Astrocyte (in vitro differentiated cells and primary cell): ENCODE data around the gene MCHR1. TPM values are rescaled to one million over a fixed set of nuclear protein-coding genes. Genes with fewer than 3 reads are reported as not detected.

Source experiments
- DNase-seq: peaks from one replicate; pipeline ENCODE4 v3.0.0-alpha.2; 2010; ENCODE audit warnings: low read depth
- FAIRE-seq: peaks from 2 replicates; lab custom pipeline; 2011; peaks lifted over from hg19 to GRCh38; lab: Jason Lieb, UNC
- H2AFZ ChIP-seq: 2 replicates; pipeline ENCODE4 v1.6.0; 2012; ENCODE audit warnings: low read depth, low read length, inconsistent platforms
- H3K27ac ChIP-seq: 2 replicates; pipeline ENCODE4 v1.5.1; 2011; ENCODE audit warnings: low read depth, low read length, inconsistent platforms
- H3K27me3 ChIP-seq: 2 replicates; pipeline ENCODE4 v1.6.0; 2011; ENCODE audit warnings: low read length, inconsistent platforms; ENCODE audit not compliant: insufficient read depth
- H3K36me3 ChIP-seq: 2 replicates; pipeline ENCODE4 v1.5.1; 2011; ENCODE audit warnings: low read length, inconsistent platforms; ENCODE audit not compliant: insufficient read depth
- H3K4me1 ChIP-seq: 2 replicates; pipeline ENCODE4 v1.5.1; 2011; ENCODE audit warnings: low read length, inconsistent platforms; ENCODE audit not compliant: insufficient read depth
- H3K4me2 ChIP-seq: 2 replicates; pipeline ENCODE4 v1.6.0; 2012; ENCODE audit warnings: low read length, inconsistent platforms
- H3K4me3 ChIP-seq: 2 replicates; pipeline ENCODE4 v1.5.1; 2011; ENCODE audit warnings: low read depth, mild to moderate bottlenecking, low read length, inconsistent platforms; ENCODE audit not compliant: insufficient read depth
- H3K79me2 ChIP-seq: 2 replicates; pipeline ENCODE4 v1.6.0; 2012; ENCODE audit warnings: mild to moderate bottlenecking, low read length, inconsistent platforms; ENCODE audit not compliant: insufficient read depth
- H3K9ac ChIP-seq: 2 replicates; pipeline ENCODE4 v1.6.0; 2012; ENCODE audit warnings: mild to moderate bottlenecking, low read length, inconsistent platforms
- H3K9me3 ChIP-seq: 2 replicates; pipeline ENCODE4 v1.5.1; 2012; ENCODE audit warnings: low read depth, mild to moderate bottlenecking, low read length, inconsistent platforms; ENCODE audit not compliant: insufficient read depth
- H4K20me1 ChIP-seq: 2 replicates; pipeline ENCODE4 v1.6.0; 2012; ENCODE audit warnings: low read length, inconsistent platforms; ENCODE audit not compliant: insufficient read depth
- H3K27ac Mint-ChIP-seq: one replicate; pipeline ENCODE4 v1.8.0; 2021; ENCODE audit warnings: mild to moderate bottlenecking, mixed read lengths; ENCODE audit not compliant: unreplicated experiment
- H3K27me3 Mint-ChIP-seq: one replicate; pipeline ENCODE4 v1.8.0; 2021; ENCODE audit warnings: low read depth, mixed read lengths; ENCODE audit not compliant: unreplicated experiment
- H3K36me3 Mint-ChIP-seq: one replicate; pipeline ENCODE4 v1.8.0; 2021; ENCODE audit warnings: low read depth, mixed read lengths; ENCODE audit not compliant: unreplicated experiment
- H3K4me1 Mint-ChIP-seq: one replicate; pipeline ENCODE4 v1.8.0; 2021; ENCODE audit warnings: low read depth, mixed read lengths; ENCODE audit not compliant: unreplicated experiment
- H3K4me3 Mint-ChIP-seq: one replicate; pipeline ENCODE4 v1.8.0; 2021; ENCODE audit warnings: mild to moderate bottlenecking, moderate library complexity, mixed read lengths; ENCODE audit not compliant: unreplicated experiment
- H3K9me3 Mint-ChIP-seq: one replicate; pipeline ENCODE4 v1.8.0; 2021; ENCODE audit warnings: mild to moderate bottlenecking, mixed read lengths; ENCODE audit not compliant: unreplicated experiment
- EZH2 ChIP-seq: IDR thresholded peaks from 2 replicates; pipeline ENCODE4 v1.6.1; 2012; ENCODE audit warnings: mild to moderate bottlenecking, low read length, inconsistent platforms; ENCODE audit not compliant: insufficient read depth
- total RNA-seq: library from RNA; stranded (reverse); gene quantifications from 2 replicates; pipeline ENCODE4 v1.2.1, GENCODE V29; 2021
- TF ChIP-seq, protein P1 (sequence below): IDR thresholded peaks from 2 replicates; pipeline ENCODE4 v1.5.1; 2011; ENCODE audit warnings: low read depth, mild to moderate bottlenecking, inconsistent platforms, low read length, moderate library complexity; ENCODE audit not compliant: insufficient read depth

The MCHR1 gene
- total RNA-seq, 1 donor from 2014 or later = 1.8 TPM

DNA sequence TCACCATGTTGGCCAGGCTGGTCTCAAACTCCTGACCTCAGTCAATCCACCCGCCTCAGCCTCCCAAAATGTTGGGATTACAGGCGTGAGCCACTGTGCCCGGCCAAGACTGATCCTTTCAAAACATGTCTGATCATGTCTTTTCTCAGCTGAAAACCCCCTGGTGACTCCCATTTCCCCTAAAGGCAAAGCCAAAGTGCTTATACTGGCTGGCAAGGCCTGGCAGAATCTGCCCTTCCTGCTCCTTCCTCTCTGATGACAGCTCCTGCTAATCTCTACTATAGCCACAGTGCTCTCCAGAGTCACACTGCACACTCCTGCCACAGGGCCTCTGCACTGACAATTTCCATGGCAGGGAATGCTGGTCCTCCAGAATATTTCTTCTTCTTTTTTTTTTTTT, 2.6 kb upstream of the MCHR1 start:
- H3K4me2 ChIP-seq = no peak overlapping the region
- H3K9me3 Mint-ChIP-seq = no peaks in the 10 kb centered on the region
- no peak overlapping the region for H2AFZ ChIP-seq
- FAIRE-seq = no peak
- H3K4me3 Mint-ChIP-seq = no peak overlapping the region
- H3K9ac ChIP-seq = no peak overlapping the region
- H3K27me3 Mint-ChIP-seq = no peaks in the 10 kb centered on the region
- peaks cover 14% of the 10 kb centered on the region for H3K4me1 ChIP-seq
- H3K79me2 ChIP-seq = no peaks in the 10 kb centered on the region
- TF ChIP-seq, protein P1, sequence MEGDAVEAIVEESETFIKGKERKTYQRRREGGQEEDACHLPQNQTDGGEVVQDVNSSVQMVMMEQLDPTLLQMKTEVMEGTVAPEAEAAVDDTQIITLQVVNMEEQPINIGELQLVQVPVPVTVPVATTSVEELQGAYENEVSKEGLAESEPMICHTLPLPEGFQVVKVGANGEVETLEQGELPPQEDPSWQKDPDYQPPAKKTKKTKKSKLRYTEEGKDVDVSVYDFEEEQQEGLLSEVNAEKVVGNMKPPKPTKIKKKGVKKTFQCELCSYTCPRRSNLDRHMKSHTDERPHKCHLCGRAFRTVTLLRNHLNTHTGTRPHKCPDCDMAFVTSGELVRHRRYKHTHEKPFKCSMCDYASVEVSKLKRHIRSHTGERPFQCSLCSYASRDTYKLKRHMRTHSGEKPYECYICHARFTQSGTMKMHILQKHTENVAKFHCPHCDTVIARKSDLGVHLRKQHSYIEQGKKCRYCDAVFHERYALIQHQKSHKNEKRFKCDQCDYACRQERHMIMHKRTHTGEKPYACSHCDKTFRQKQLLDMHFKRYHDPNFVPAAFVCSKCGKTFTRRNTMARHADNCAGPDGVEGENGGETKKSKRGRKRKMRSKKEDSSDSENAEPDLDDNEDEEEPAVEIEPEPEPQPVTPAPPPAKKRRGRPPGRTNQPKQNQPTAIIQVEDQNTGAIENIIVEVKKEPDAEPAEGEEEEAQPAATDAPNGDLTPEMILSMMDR = no peak
- TF ChIP-seq EZH2 = no peak
- H3K9me3 ChIP-seq = peaks cover 3% of the 10 kb centered on the region
- H3K36me3 ChIP-seq = no peaks in the 10 kb centered on the region
- peaks cover 13% of the 10 kb centered on the region for H3K27me3 ChIP-seq
- no peak for DNase-seq
- H3K36me3 Mint-ChIP-seq = no peaks in the 10 kb centered on the region
- H3K27ac Mint-ChIP-seq = no peak overlapping the region
- H3K4me3 ChIP-seq = no peak overlapping the region
- H3K27ac ChIP-seq = no peak overlapping the region
- no peaks in the 10 kb centered on the region for H4K20me1 ChIP-seq
- peaks cover 21% of the 10 kb centered on the region for H3K4me1 Mint-ChIP-seq

DNA sequence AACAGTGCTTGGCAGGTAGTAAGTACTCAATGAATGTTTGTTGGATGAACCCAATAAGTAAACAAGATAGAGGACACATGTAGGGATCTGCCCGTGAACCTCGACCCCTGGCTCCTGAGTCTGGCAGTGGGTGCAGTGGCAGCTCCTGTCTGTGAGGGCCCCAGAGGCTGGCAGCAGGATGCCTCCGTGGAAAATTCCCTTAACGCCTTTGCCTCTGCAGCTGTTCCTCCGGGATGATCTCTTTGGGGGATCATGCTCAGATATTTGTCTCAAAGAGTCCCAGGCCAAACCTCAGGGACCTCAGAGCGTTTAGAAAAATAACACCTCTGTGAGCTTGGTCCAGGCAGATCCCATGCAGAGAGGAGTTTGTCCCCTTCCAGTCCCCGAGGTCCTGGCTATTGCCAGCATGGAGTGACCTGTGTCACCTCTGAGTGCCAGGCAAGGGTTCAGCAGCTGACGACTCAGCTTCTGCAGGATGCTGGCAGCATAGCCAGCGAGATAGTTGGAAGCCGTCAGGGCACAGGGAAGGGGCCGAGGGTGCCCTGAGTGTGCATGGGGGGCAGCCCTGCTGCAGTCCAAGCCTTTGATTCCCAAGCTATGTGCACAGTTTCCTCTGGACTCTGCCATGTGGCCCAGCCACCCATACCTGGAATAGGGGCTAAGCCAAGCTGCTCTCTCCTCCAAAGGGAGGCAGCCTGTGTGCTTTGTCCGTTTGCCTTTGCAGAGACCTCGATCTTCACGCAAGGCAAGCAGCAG, 613 bp upstream of the MCHR1 start:
- no peaks in the 10 kb centered on the region for H3K27me3 Mint-ChIP-seq
- no peak for FAIRE-seq
- H3K4me3 ChIP-seq = peak overlapping the region; percentile 38
- no peak overlapping the region for H3K27ac Mint-ChIP-seq
- H3K79me2 ChIP-seq = no peaks in the 10 kb centered on the region
- H3K36me3 Mint-ChIP-seq = no peaks in the 10 kb centered on the region
- peaks cover 23% of the 10 kb centered on the region for H3K4me1 ChIP-seq
- no peaks in the 10 kb centered on the region for H3K9me3 Mint-ChIP-seq
- H3K4me2 ChIP-seq = peak overlapping the region; percentile 85
- no peaks in the 10 kb centered on the region for H3K36me3 ChIP-seq
- no peaks in the 10 kb centered on the region for H3K9me3 ChIP-seq
- TF ChIP-seq EZH2 = no peak
- TF ChIP-seq, protein P1 = no peak
- peak overlapping the region; percentile 80 for H2AFZ ChIP-seq
- no peaks in the 10 kb centered on the region for H4K20me1 ChIP-seq
- H3K9ac ChIP-seq = peak overlapping the region; percentile 50
- H3K4me1 Mint-ChIP-seq = peaks cover 32% of the 10 kb centered on the region
- no peak overlapping the region for H3K4me3 Mint-ChIP-seq
- H3K27me3 ChIP-seq = peaks cover 13% of the 10 kb centered on the region
- no peak overlapping the region for H3K27ac ChIP-seq
- DNase-seq = no peak
